GM12891 (cell line): ENCODE measurements around the gene SYNGAP1.

ENCODE experiments used
- POLR2A ChIP-seq: IDR thresholded peaks from 2 replicates; pipeline ENCODE4 v1.6.1; 2011; ENCODE audit warnings: low read depth, low read length, control low read depth
- POLR2AphosphoS5 ChIP-seq: IDR thresholded peaks from 2 replicates; pipeline ENCODE4 v1.6.1; 2011; ENCODE audit warnings: low read depth, low read length, control low read depth
- SPI1 ChIP-seq: IDR thresholded peaks from 2 replicates; pipeline ENCODE4 v1.6.1; 2011; ENCODE audit warnings: low read depth, low read length, control low read depth
- TAF1 ChIP-seq: IDR thresholded peaks from 2 replicates; pipeline ENCODE4 v1.6.1; 2011; ENCODE audit warnings: low read depth, low read length, control low read depth

- TF ChIP-seq POLR2A, result no peak
- no peak for TF ChIP-seq SPI1
- no peak for TF ChIP-seq POLR2AphosphoS5
- no peak for TF ChIP-seq TAF1
Measured at GRCh38 chr6:33412140-33413009, 7.5 kb upstream of the SYNGAP1 start.
